Thyroid gland (tissue), 4 donors: Measurements from ENCODE around the gene LIF.

ENCODE experiments used
- CTCF ChIP-seq, 6 experiments: fragments of 200-600 bp in 3 of 6; fragments of 450-650 bp in 3 of 6; sonication (generic) in 3 of 6; IDR thresholded peaks; one replicate each; pipeline ENCODE4 v1.5.1; 2016 to 2019; ENCODE audit warnings: antibody characterized with exemption in 6 of 6, mild to moderate bottlenecking in 2 of 6, inconsistent platforms in 1 of 6, moderate library complexity in 1 of 6
- POLR2A ChIP-seq, 2 donors: fragments of 450-650 bp; IDR thresholded peaks; one replicate each; pipeline ENCODE4 v1.6.1; 2017; ENCODE audit warnings: antibody characterized with exemption in 2 of 2, mild to moderate bottlenecking in 2 of 2, moderate library complexity in 1 of 2

GRCh38 chr22:30225220-30225927 is 21.2 kb downstream of the LIF start:
- TF ChIP-seq CTCF (IDR thresholded peaks at IDR 0.05) (no peak), POLR2A (IDR thresholded peaks at IDR 0.05) (no peak)
